ENCODE results near the gene PTPRJ. TPM values are rescaled to one million over a fixed set of nuclear protein-coding genes. Genes with fewer than 3 reads are reported as not detected.
"Not testable (repeated sequence)": the region's sequence is repeated elsewhere in the genome, so short reads cannot be mapped to it uniquely, and the experiment has no call there.

The PTPRJ gene
- total RNA-seq (2022): 9.7 and 11.0 TPM in 2 replicates
- percentile 57 among the genes with signal in this experiment for Bru-seq, nascent RNA
- percentile 66 among the genes with signal in this experiment for BruChase-seq, experiment 1, labeled RNA remaining after a 2-hour chase
- BruChase-seq, experiment 2, labeled RNA remaining after a 6-hour chase: percentile 71 among the genes with signal in this experiment
- long read RNA-seq, partial matches to known transcripts: 3 of 14 reads
- long read RNA-seq, other reads (novel, unspliced or antisense): 11 of 14 reads

DNA sequence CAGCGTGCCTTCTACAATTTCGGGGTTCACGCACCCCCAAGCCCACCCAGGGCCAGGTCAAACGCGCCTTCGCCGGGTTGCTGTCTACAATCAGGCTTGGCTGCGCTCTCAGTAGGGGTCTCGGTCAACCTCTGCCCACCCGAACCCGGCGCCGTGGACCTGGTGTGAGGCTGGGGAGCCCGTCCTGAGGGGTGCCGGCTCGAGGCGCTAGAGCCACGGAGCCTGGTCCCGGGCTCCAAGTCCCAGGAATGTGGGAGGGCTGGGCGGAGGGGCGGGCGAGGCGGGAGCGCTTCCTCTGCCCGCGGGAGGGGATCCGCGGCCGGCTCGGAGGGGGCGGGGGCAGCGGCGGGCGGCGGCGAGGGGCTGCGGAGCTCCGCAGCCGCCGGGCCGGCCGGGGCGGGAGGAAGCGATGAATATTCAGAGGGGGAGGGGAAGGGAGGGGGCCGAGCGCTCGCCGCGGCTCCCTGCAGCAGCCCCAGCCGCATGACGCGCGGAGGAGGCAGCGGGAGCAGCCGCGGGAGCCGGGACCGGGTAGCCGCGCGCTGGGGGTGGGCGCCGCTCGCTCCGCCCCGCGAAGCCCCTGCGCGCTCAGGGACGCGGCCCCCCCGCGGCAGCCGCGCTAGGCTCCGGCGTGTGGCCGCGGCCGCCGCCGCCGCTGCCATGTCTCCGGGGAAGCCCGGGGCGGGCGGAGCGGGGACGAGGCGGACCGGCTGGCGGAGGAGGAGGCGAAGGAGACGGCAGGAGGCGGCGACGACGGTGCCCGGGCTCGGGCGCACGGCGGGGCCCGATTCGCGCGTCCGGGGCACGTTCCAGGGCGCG, at the start of gene PTPRJ:
Gene PTPRJ, plus strand, starts transcription at position 472 of the 819 bp plus-strand sequence. CDS start 354 bp downstream, outside the sequence.
- intact Hi-C loops (cut with micrococcal nuclease; ENCODE audit: unreplicated experiment): loop anchor here (1.0 to 5.0 kb wide), 4 partner anchors 18 to 127 kb away; no protein-coding TSS in a partner anchor
- Histone ChIP-seq H3K36me3 (ENCODE audit: control insufficient read depth, insufficient read depth, low read length) (peaks cover 1% of the 10 kb centered on the region; the same call in 1 of the 2 replicates), H3K4me1 (peaks cover 19% of the 10 kb centered on the region), H3K27me3 (replicated peaks; ENCODE audit: control insufficient read depth, insufficient read depth, low read length) (no peaks in the 10 kb centered on the region), H3K4me3 (ENCODE audit: low read depth, low read length) (peak within 1 kb of the TSS; percentile 66), H3K9me3 (no peaks in the 10 kb centered on the region)
- no peak within 1 kb of the TSS for H3K27ac Mint-ChIP-seq (ENCODE audit: unreplicated experiment)
- POLR2A ChIA-PET: interaction anchor here (0.7 to 2.0 kb wide), 2 partner anchors 19 to 25 kb away, joined by 8 to 10 read pairs; no protein-coding TSS in a partner anchor
- peaks cover 12% of the 10 kb centered on the region for H3K4me1 Mint-ChIP-seq (ENCODE audit: low read depth, unreplicated experiment)
- H3K4me3 Mint-ChIP-seq (ENCODE audit: unreplicated experiment): peak within 1 kb of the TSS; percentile 63
- peaks cover 4% of the 10 kb centered on the region for H3K36me3 Mint-ChIP-seq (ENCODE audit: insufficient read depth, unreplicated experiment)
- DNase-seq: peak; percentile 65 to 68
- no peaks in the 10 kb centered on the region for H3K9me3 Mint-ChIP-seq (ENCODE audit: unreplicated experiment)
- TF ChIP-seq, protein P1, sequence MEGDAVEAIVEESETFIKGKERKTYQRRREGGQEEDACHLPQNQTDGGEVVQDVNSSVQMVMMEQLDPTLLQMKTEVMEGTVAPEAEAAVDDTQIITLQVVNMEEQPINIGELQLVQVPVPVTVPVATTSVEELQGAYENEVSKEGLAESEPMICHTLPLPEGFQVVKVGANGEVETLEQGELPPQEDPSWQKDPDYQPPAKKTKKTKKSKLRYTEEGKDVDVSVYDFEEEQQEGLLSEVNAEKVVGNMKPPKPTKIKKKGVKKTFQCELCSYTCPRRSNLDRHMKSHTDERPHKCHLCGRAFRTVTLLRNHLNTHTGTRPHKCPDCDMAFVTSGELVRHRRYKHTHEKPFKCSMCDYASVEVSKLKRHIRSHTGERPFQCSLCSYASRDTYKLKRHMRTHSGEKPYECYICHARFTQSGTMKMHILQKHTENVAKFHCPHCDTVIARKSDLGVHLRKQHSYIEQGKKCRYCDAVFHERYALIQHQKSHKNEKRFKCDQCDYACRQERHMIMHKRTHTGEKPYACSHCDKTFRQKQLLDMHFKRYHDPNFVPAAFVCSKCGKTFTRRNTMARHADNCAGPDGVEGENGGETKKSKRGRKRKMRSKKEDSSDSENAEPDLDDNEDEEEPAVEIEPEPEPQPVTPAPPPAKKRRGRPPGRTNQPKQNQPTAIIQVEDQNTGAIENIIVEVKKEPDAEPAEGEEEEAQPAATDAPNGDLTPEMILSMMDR (IDR thresholded peaks at IDR 0.05; ENCODE audit: insufficient read depth in 1 of 2, low read depth in 1 of 2, low read length in 1 of 2, severe bottlenecking in 1 of 2, unreplicated experiment in 1 of 2): no peak
- CTCF ChIA-PET: interaction anchor here (2.3 kb wide), 1 partner anchor 129 kb away, joined by 8 read pairs; no protein-coding TSS in a partner anchor
- no TSS peak for BruUV-seq (replicated peaks)
- no peaks in the 10 kb centered on the region for H3K27me3 Mint-ChIP-seq (ENCODE audit: insufficient read depth, unreplicated experiment)

DNA sequence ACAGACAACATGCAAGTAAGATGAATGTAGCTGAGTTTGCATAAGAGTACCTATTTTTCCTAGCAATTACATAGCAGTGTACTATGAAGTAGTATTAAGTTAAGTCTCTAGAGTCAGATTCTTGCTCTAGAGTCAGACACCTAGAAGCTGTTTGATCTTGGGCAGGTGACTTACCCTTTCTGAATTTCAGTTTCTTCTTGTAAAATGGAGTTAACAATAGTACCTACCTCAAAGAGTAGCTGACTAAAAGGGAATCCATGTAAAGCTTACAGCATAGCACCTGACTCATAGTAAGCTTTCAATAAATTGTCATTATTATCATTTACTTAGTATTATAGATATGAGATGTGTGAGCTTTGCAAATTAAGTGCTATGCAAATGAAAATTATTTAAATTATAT, 47.8 kb upstream of the PTPRJ start:
- H3K4me1 Mint-ChIP-seq (ENCODE audit: low read depth, unreplicated experiment): no peaks in the 10 kb centered on the region
- Histone ChIP-seq H3K4me1 (no peaks in the 10 kb centered on the region), H3K36me3 (ENCODE audit: control insufficient read depth, insufficient read depth, low read length) (no peaks in the 10 kb centered on the region), H3K27me3 (replicated peaks; ENCODE audit: control insufficient read depth, insufficient read depth, low read length) (no peaks in the 10 kb centered on the region), H3K9me3 (no peaks in the 10 kb centered on the region), H3K4me3 (ENCODE audit: low read depth, low read length) (no peak overlapping the region)
- H3K4me3 Mint-ChIP-seq (ENCODE audit: unreplicated experiment): no peak overlapping the region
- TF ChIP-seq, protein P1 (IDR thresholded peaks at IDR 0.05; ENCODE audit: insufficient read depth in 1 of 2, low read depth in 1 of 2, low read length in 1 of 2, severe bottlenecking in 1 of 2, unreplicated experiment in 1 of 2): no peak
- ChIA-PET POLR2A (no interaction called here), CTCF (interaction anchor here (0.6 kb wide), 2 partner anchors 47 to 177 kb away, joined by 3 read pairs; no protein-coding TSS in a partner anchor)
- no peak overlapping the region for H3K27ac Mint-ChIP-seq (ENCODE audit: unreplicated experiment)
- H3K9me3 Mint-ChIP-seq (ENCODE audit: unreplicated experiment): no peaks in the 10 kb centered on the region
- no TSS peak for BruUV-seq (replicated peaks)
- no peaks in the 10 kb centered on the region for H3K27me3 Mint-ChIP-seq (ENCODE audit: insufficient read depth, unreplicated experiment)
- intact Hi-C loops (cut with micrococcal nuclease; ENCODE audit: unreplicated experiment): no loop called here
- H3K36me3 Mint-ChIP-seq (ENCODE audit: insufficient read depth, unreplicated experiment): no peaks in the 10 kb centered on the region
- no peak for DNase-seq

DNA sequence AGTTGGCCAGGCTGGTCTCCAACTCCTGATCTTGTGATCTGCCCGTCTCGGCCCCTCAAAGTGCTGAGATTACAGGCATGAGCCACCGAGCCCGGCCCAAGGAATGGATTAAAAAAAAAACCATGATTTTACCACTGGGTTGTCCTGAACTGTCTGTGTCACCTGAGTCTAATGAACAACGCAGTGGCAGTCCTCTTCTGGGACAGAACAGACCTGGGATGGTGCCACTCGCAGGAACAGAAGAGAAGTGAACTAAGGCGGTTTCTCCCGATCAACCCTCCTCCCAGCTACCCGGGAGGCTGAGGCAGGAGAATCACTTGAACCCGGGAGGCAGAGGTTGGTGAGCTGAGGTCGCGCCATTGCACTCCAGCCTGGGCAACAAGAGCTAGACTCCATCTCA, 46.6 kb upstream of the PTPRJ start:
- H3K9me3 ChIP-seq; H3K4me1 ChIP-seq; DNase-seq; BruUV-seq (replicated peaks); POLR2A ChIA-PET; H3K36me3 ChIP-seq (ENCODE audit: control insufficient read depth, insufficient read depth, low read length); H3K27me3 ChIP-seq (replicated peaks; ENCODE audit: control insufficient read depth, insufficient read depth, low read length); H3K27me3 Mint-ChIP-seq (ENCODE audit: insufficient read depth, unreplicated experiment); H3K4me3 ChIP-seq (ENCODE audit: low read depth, low read length); H3K9me3 Mint-ChIP-seq (ENCODE audit: unreplicated experiment); H3K4me3 Mint-ChIP-seq (ENCODE audit: unreplicated experiment); H3K36me3 Mint-ChIP-seq (ENCODE audit: insufficient read depth, unreplicated experiment); H3K27ac Mint-ChIP-seq (ENCODE audit: unreplicated experiment); H3K4me1 Mint-ChIP-seq (ENCODE audit: low read depth, unreplicated experiment): not testable (repeated sequence)
- intact Hi-C loops (cut with micrococcal nuclease; ENCODE audit: unreplicated experiment): loop anchor here (1.0 to 2.0 kb wide), 2 partner anchors 47 to 177 kb away; partner anchors contain the start of gene PTPRJ
- CTCF ChIA-PET: interaction anchor here (1.3 to 1.9 kb wide), 3 partner anchors 9 to 176 kb away, joined by 6 to 14 read pairs (median 12); no protein-coding TSS in a partner anchor

Measured in Caco-2 (cell line).